SK-N-SH (cell line): ENCODE measurements around the gene MLLT1. TPM values are rescaled to one million over a fixed set of nuclear protein-coding genes. Genes with fewer than 3 reads are reported as not detected.

ENCODE experiments used
- CTCF ChIA-PET: fragments of 300-600, 350-600 bp; formaldehyde crosslinking; extraction: SDS; loops from one replicate; lab custom pipeline; 2021; lab: Yijun Ruan, JAX
- POLR2A ChIA-PET: fragments of 350-600 bp; sonication (Branson Sonifier 250); formaldehyde crosslinking; extraction: SDS; loops from one replicate; lab custom pipeline; 2020; ENCODE audit warnings: antibody characterized with exemption, inconsistent platforms; lab: Yijun Ruan, JAX
- DNase-seq: peaks from one replicate; pipeline ENCODE4 v3.0.0; 2012
- H2AFZ ChIP-seq: fragments of 200-600 bp; sonication (generic); 2 replicates; pipeline ENCODE4 v1.8.1; 2016; ENCODE audit warnings: antibody characterized with exemption, mild to moderate bottlenecking, low read depth
- H3F3A ChIP-seq: fragments of 200-600 bp; sonication (generic); replicated peaks from 2 replicates; pipeline ENCODE3; 2016; ENCODE audit warnings: antibody characterized with exemption, mild to moderate bottlenecking; ENCODE audit not compliant: insufficient read depth
- H3K27ac ChIP-seq, 2 experiments: fragments of 200-500 bp in 1 of 2; fragments of 200-600 bp in 1 of 2; sonication (Bioruptor generic) in 1 of 2; sonication (generic), shearing (Covaris generic) in 1 of 2; 2 replicates each; pipeline versions ENCODE4 v1.5.1 to v1.6.1; 2014 to 2016; ENCODE audit warnings: low read depth in 2 of 2, inconsistent platforms in 1 of 2, low read length in 1 of 2, mild to moderate bottlenecking in 1 of 2, mixed read lengths in 1 of 2
- H3K27me3 ChIP-seq: fragments of 200-600 bp; sonication (generic), shearing (Covaris generic); 2 replicates; pipeline ENCODE4 v1.6.1; 2016; ENCODE audit warnings: mixed run types; ENCODE audit not compliant: insufficient read depth
- H3K36me3 ChIP-seq, 2 experiments: fragments of 200-500 bp in 1 of 2; fragments of 200-600 bp in 1 of 2; sonication (Bioruptor generic) in 1 of 2; sonication (generic) in 1 of 2; replicated peaks in 1 of 2; 2 replicates each; pipeline versions ENCODE3 to v1.5.1; 2014 to 2016; ENCODE audit warnings: low read length in 1 of 2, mild to moderate bottlenecking in 1 of 2; ENCODE audit not compliant: insufficient read depth in 2 of 2, control insufficient read depth in 1 of 2
- H3K4me1 ChIP-seq, 2 experiments: fragments of 200-500 bp in 1 of 2; fragments of 200-600 bp in 1 of 2; sonication (Bioruptor generic) in 1 of 2; sonication (generic), shearing (Covaris generic) in 1 of 2; 2 replicates each; pipeline versions ENCODE4 v1.5.1 to v1.6.1; 2014 to 2016; ENCODE audit warnings: low read depth in 1 of 2, low read length in 1 of 2, mixed run types in 1 of 2; ENCODE audit not compliant: insufficient read depth in 2 of 2, control insufficient read depth in 1 of 2
- H3K4me2 ChIP-seq: fragments of 200-600 bp; sonication (generic), shearing (Covaris generic); 2 replicates; pipeline ENCODE4 v1.6.1; 2017; ENCODE audit warnings: mixed run types
- H3K4me3 ChIP-seq, 2 experiments: fragments of 200-500 bp in 1 of 2; fragments of 200-600 bp in 1 of 2; sonication (Bioruptor generic) in 1 of 2; sonication (generic), shearing (Covaris generic) in 1 of 2; 2 replicates each; pipeline versions ENCODE4 v1.5.1 to v1.8.1; 2014 to 2016; ENCODE audit warnings: low read depth in 2 of 2, inconsistent platforms in 1 of 2, low read length in 1 of 2, mild to moderate bottlenecking in 1 of 2, mixed read lengths in 1 of 2, moderate library complexity in 1 of 2
- H3K79me2 ChIP-seq: fragments of 200-600 bp; sonication (generic); 2 replicates; pipeline ENCODE4 v1.8.1; 2017; ENCODE audit warnings: mild to moderate bottlenecking; ENCODE audit not compliant: insufficient read depth
- H3K9ac ChIP-seq: fragments of 200-600 bp; sonication (generic); 2 replicates; pipeline ENCODE4 v1.6.1; 2017; ENCODE audit warnings: mixed run types
- H3K9me2 ChIP-seq: fragments of 200-600 bp; sonication (generic); 2 replicates; pipeline ENCODE4 v1.6.1; 2017; ENCODE audit warnings: mixed run types
- H3K9me3 ChIP-seq: fragments of 200-600 bp; sonication (generic); 2 replicates; pipeline ENCODE4 v1.6.1; 2017; ENCODE audit warnings: mixed run types, mild to moderate bottlenecking, moderate library complexity
- H4K20me1 ChIP-seq: fragments of 200-600 bp; sonication (generic); 2 replicates; pipeline ENCODE4 v1.6.1; 2017; ENCODE audit warnings: mild to moderate bottlenecking, mixed run types; ENCODE audit not compliant: insufficient read depth
- CHD2 ChIP-seq: fragments of 150-350 bp; IDR thresholded peaks from 2 replicates; pipeline ENCODE4 v1.6.1; 2018; ENCODE audit warnings: low read length; ENCODE audit not compliant: partially characterized antibody
- FOSL2 ChIP-seq: IDR thresholded peaks from 2 replicates; pipeline ENCODE4 v1.4.0; 2012; ENCODE audit warnings: low read depth, mild to moderate bottlenecking, moderate library complexity, borderline replicate concordance
- JUND ChIP-seq: IDR thresholded peaks from 2 replicates; pipeline ENCODE4 v1.4.0; 2012
- MEF2A ChIP-seq: IDR thresholded peaks from 2 replicates; pipeline ENCODE4 v1.4.0; 2012; ENCODE audit warnings: low read depth, borderline replicate concordance
- NFIC ChIP-seq: IDR thresholded peaks from 2 replicates; pipeline ENCODE4 v1.4.0; 2012; ENCODE audit warnings: borderline replicate concordance
- NRF1 ChIP-seq: IDR thresholded peaks from 2 replicates; pipeline ENCODE4 v1.6.1; 2012; ENCODE audit warnings: low read depth, mild to moderate bottlenecking, low read length
- POLR2AphosphoS5 ChIP-seq: IDR thresholded peaks from 2 replicates; pipeline ENCODE4 v1.6.1; 2012; ENCODE audit warnings: low read depth, low read length
- SIN3A ChIP-seq: IDR thresholded peaks from 2 replicates; pipeline ENCODE4 v1.6.1; 2012; ENCODE audit warnings: low read depth, mild to moderate bottlenecking, low read length, moderate library complexity, borderline replicate concordance
- TCF12 ChIP-seq: IDR thresholded peaks from 2 replicates; pipeline ENCODE4 v1.4.0; 2012
- TEAD4 ChIP-seq: IDR thresholded peaks from 2 replicates; pipeline ENCODE4 v1.4.0; 2012; ENCODE audit warnings: mild to moderate bottlenecking, borderline replicate concordance; ENCODE audit not compliant: insufficient read depth
- WGBS: methylation state at CpG from one replicate; pipeline ENCODE4 v1.1.6; 2017; ENCODE audit warnings: low lambda C conversion rate; 5-methylcytosine and 5-hydroxymethylcytosine counted together
- polyA plus RNA-seq, 3 experiments: library from polyadenylated mRNA; depleted of rRNA; stranded (reverse); fragments of >200 nt; gene quantifications; 2 replicates each; pipeline ENCODE4 v1.2.3, GENCODE V29; 2012
- TF ChIP-seq, protein P1 (sequence below): IDR thresholded peaks from 2 replicates; pipeline ENCODE4 v1.6.1; 2012; ENCODE audit warnings: mild to moderate bottlenecking, low read depth, low read length, moderate library complexity
- TF ChIP-seq, protein P2 (sequence below): IDR thresholded peaks from 2 replicates; pipeline ENCODE4 v1.4.0; 2012; ENCODE audit warnings: low read depth, borderline replicate concordance
- TF ChIP-seq, protein P3 (sequence below): fragments of 150-350 bp; IDR thresholded peaks from 2 replicates; pipeline ENCODE4 v1.6.1; 2016; ENCODE audit warnings: mild to moderate bottlenecking, low read depth, low read length
- TF ChIP-seq, protein P4 (sequence below): fragments of 200-600 bp; sonication (generic); IDR thresholded peaks from 2 replicates; pipeline ENCODE4 v1.6.1; 2017; ENCODE audit warnings: antibody characterized with exemption, mild to moderate bottlenecking, moderate library complexity

The MLLT1 gene
- polyA plus RNA-seq, 1 of the 3 experiments (the other 2 are of a cell fraction), result 19.0 TPM

DNA sequence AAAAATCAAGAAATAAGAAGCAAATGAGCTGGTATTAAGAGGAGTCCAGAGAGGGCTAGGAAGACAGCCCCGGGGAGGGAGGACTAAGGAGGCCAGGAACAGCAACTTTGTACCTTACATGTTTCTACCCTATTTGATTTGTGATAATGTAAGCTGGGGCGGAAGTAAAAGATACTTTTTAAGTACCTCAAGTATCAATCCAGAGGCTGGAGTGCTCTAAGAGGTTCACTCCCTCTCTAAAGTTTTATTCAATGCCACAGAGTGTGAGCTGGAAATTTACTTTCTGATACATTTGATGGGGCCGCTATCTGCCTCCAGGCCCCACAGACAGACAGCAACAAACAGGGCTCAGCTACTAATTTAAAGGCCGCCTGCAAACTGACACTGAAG is 11.4 kb downstream of the MLLT1 start:
- CTCF ChIA-PET, result interaction anchor here (0.8 to 2.6 kb wide), 3 partner anchors 9 to 50 kb away, joined by 3 to 13 read pairs (median 5); no protein-coding TSS in a partner anchor
- Histone ChIP-seq H3K4me1 (peaks cover 28 to 43% of the 10 kb centered on the region in 2 experiments), H3K9me3 (no peaks in the 10 kb centered on the region), H3K4me3 (no peak overlapping the region), H3K4me2 (no peak overlapping the region), H3F3A (no peaks in the 10 kb centered on the region), H3K79me2 (peaks cover 91% of the 10 kb centered on the region)
- WGBS, result 97% methylated on average over 4 of the region's 4 CpGs
- no peak for DNase-seq
- no peak for TF ChIP-seq TCF12
- TF ChIP-seq, protein P1, sequence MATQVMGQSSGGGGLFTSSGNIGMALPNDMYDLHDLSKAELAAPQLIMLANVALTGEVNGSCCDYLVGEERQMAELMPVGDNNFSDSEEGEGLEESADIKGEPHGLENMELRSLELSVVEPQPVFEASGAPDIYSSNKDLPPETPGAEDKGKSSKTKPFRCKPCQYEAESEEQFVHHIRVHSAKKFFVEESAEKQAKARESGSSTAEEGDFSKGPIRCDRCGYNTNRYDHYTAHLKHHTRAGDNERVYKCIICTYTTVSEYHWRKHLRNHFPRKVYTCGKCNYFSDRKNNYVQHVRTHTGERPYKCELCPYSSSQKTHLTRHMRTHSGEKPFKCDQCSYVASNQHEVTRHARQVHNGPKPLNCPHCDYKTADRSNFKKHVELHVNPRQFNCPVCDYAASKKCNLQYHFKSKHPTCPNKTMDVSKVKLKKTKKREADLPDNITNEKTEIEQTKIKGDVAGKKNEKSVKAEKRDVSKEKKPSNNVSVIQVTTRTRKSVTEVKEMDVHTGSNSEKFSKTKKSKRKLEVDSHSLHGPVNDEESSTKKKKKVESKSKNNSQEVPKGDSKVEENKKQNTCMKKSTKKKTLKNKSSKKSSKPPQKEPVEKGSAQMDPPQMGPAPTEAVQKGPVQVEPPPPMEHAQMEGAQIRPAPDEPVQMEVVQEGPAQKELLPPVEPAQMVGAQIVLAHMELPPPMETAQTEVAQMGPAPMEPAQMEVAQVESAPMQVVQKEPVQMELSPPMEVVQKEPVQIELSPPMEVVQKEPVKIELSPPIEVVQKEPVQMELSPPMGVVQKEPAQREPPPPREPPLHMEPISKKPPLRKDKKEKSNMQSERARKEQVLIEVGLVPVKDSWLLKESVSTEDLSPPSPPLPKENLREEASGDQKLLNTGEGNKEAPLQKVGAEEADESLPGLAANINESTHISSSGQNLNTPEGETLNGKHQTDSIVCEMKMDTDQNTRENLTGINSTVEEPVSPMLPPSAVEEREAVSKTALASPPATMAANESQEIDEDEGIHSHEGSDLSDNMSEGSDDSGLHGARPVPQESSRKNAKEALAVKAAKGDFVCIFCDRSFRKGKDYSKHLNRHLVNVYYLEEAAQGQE, result no peak
- TF ChIP-seq, protein P2, sequence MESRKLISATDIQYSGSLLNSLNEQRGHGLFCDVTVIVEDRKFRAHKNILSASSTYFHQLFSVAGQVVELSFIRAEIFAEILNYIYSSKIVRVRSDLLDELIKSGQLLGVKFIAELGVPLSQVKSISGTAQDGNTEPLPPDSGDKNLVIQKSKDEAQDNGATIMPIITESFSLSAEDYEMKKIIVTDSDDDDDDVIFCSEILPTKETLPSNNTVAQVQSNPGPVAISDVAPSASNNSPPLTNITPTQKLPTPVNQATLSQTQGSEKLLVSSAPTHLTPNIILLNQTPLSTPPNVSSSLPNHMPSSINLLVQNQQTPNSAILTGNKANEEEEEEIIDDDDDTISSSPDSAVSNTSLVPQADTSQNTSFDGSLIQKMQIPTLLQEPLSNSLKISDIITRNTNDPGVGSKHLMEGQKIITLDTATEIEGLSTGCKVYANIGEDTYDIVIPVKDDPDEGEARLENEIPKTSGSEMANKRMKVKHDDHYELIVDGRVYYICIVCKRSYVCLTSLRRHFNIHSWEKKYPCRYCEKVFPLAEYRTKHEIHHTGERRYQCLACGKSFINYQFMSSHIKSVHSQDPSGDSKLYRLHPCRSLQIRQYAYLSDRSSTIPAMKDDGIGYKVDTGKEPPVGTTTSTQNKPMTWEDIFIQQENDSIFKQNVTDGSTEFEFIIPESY, result no peak
- TF ChIP-seq POLR2AphosphoS5, result no peak
- no peak for TF ChIP-seq NFIC
- TF ChIP-seq, protein P3, sequence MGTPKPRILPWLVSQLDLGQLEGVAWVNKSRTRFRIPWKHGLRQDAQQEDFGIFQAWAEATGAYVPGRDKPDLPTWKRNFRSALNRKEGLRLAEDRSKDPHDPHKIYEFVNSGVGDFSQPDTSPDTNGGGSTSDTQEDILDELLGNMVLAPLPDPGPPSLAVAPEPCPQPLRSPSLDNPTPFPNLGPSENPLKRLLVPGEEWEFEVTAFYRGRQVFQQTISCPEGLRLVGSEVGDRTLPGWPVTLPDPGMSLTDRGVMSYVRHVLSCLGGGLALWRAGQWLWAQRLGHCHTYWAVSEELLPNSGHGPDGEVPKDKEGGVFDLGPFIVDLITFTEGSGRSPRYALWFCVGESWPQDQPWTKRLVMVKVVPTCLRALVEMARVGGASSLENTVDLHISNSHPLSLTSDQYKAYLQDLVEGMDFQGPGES, result no peak
- no peak for TF ChIP-seq JUND
- TF ChIP-seq, all 33 proteins: peak for 0
- peaks cover 38% of the 10 kb centered on the region for H4K20me1 ChIP-seq
- no peak overlapping the region for H3K27ac ChIP-seq
- POLR2A ChIA-PET, result no interaction called here
- no peaks in the 10 kb centered on the region for H3K27me3 ChIP-seq
- H3K9ac ChIP-seq, result no peak overlapping the region
- H2AFZ ChIP-seq, result no peak overlapping the region
- peaks cover 10 to 23% of the 10 kb centered on the region in 2 experiments for H3K36me3 ChIP-seq
- H3K9me2 ChIP-seq, result no peaks in the 10 kb centered on the region

DNA sequence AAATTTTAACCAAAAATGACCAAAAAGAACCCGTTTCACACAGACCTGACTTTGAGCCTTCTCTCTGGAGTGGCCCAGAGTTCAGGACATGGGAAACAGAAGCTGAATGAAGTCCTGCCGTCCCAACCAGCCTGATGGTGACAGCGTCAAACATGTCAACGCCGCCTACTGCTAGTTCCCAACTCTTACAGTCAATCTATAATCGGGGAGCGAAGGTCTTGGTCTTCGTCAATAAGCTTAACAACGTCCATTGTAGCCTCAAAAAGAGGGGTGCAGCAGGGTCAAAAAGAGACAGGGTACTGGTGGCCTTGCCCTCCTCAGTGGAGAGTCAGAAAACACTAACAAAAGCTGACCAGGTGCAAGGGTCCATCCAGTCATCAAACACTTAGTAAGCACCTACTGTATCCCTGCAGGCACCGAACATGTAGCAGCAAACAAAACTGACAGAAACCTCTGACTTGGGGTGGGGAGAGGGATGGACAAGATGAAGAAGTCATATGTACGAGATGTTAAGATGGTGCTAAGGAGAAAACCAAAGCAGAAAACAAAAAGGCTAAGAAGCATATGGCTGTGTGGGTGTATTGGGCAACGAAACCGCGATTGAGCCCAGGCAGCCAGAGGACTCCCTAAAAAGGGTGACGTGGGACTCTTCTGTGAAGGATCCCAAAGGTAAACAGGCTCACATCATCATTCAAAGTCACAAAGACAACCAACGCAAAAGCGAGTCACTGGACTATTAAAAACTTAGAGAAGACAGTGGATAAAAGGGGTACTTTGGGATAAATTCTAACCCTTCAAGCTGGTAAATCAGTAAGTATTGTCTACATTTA is 12.0 kb downstream of the MLLT1 start:
- no peak overlapping the region for H3K27ac ChIP-seq
- WGBS, result 91% methylated on average over 17 of the region's 17 CpGs
- POLR2A ChIA-PET, result no interaction called here

More for the DNA sequence above, 12.0 kb downstream of the MLLT1 start:
- DNase-seq, result no peak
- Histone ChIP-seq H3F3A (no peaks in the 10 kb centered on the region), H3K27me3 (no peaks in the 10 kb centered on the region), H3K79me2 (peaks cover 91% of the 10 kb centered on the region), H2AFZ (no peak overlapping the region), H3K4me2 (no peak overlapping the region), H3K9ac (no peak overlapping the region), H3K9me3 (no peaks in the 10 kb centered on the region), H3K4me1 (peaks cover 22 to 37% of the 10 kb centered on the region in 2 experiments), H3K9me2 (no peaks in the 10 kb centered on the region), H3K4me3 (no peak overlapping the region), H4K20me1 (peaks cover 37% of the 10 kb centered on the region), H3K36me3 (peaks cover 10 to 23% of the 10 kb centered on the region in 2 experiments)
- TF ChIP-seq, protein P4, sequence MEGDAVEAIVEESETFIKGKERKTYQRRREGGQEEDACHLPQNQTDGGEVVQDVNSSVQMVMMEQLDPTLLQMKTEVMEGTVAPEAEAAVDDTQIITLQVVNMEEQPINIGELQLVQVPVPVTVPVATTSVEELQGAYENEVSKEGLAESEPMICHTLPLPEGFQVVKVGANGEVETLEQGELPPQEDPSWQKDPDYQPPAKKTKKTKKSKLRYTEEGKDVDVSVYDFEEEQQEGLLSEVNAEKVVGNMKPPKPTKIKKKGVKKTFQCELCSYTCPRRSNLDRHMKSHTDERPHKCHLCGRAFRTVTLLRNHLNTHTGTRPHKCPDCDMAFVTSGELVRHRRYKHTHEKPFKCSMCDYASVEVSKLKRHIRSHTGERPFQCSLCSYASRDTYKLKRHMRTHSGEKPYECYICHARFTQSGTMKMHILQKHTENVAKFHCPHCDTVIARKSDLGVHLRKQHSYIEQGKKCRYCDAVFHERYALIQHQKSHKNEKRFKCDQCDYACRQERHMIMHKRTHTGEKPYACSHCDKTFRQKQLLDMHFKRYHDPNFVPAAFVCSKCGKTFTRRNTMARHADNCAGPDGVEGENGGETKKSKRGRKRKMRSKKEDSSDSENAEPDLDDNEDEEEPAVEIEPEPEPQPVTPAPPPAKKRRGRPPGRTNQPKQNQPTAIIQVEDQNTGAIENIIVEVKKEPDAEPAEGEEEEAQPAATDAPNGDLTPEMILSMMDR, result no peak
- TF ChIP-seq SIN3A (no peak), NRF1 (no peak), CHD2 (no peak), MEF2A (no peak), TEAD4 (no peak), POLR2AphosphoS5 (no peak), FOSL2 (no peak)
- CTCF ChIA-PET, result interaction anchor here (0.8 to 2.6 kb wide), 3 partner anchors 10 to 49 kb away, joined by 3 to 13 read pairs (median 5); no protein-coding TSS in a partner anchor
